Adipose tissue (tissue), 3 donors: Measurements from ENCODE around the gene CYP3A5. TPM values are rescaled to one million over a fixed set of nuclear protein-coding genes. Genes with fewer than 3 reads are reported as not detected.
"Not testable (repeated sequence)": the region's sequence is repeated elsewhere in the genome, so short reads cannot be mapped to it uniquely, and the experiment has no call there.

Experiments used
- H3K27ac ChIP-seq: one replicate; pipeline ENCODE4 v1.5.1; 2013; ENCODE audit warnings: low read depth, low read length
- WGBS, 3 donors: extraction: QIAGEN DNeasy Blood & Tissue Kit; methylation state at CpG; one replicate each; pipeline ENCODE4 v1.1.7; 2013; 5-methylcytosine and 5-hydroxymethylcytosine counted together
- polyA plus RNA-seq, 3 donors: library from polyadenylated mRNA; stranded (reverse); fragments of 200-250 nt; gene quantifications; one replicate each; pipeline ENCODE4 v1.2.3, GENCODE V29; 2013
- donor health status: healthy with polysubstance abuse.
- donor health status: Bipolar disorder and iron deficiency.
- donor health status: healthy.

CYP3A5 gene
- polyA plus RNA-seq, 3 donors = 9.8 to 10.4 TPM; not detected in 1

GRCh38 chr7:99651290-99651689, 28.5 kb downstream of the CYP3A5 start:
- 91 to 96% (median 91%) methylated on average over 2 of the region's 2 CpGs for WGBS, 3 donors
- no peak overlapping the region for H3K27ac ChIP-seq

- WGBS, 3 donors = 90 to 95% (median 91%) methylated on average over 2 of the region's 2 CpGs
- H3K27ac ChIP-seq = no peak overlapping the region
Observed at GRCh38 chr7:99648843-99649242, 31.0 kb downstream of the CYP3A5 start.

GRCh38 chr7:99645590-99645989, 34.2 kb downstream of the CYP3A5 start:
- WGBS, 3 donors = 94 to 100% (median 98%) methylated on average over 1 of the region's 1 CpG
- no peak overlapping the region for H3K27ac ChIP-seq

- no peak overlapping the region for H3K27ac ChIP-seq
- 96 to 98% (median 97%) methylated on average over 3 of the region's 3 CpGs for whole genome bisulfite sequencing, 3 donors
Observed at GRCh38 chr7:99644431-99644830, 35.4 kb downstream of the CYP3A5 start.

GRCh38 chr7:99643464-99643863, 36.3 kb downstream of the CYP3A5 start:
- 89 to 90% (median 90%) methylated on average over 2 of the region's 2 CpGs for WGBS, 3 donors
- H3K27ac ChIP-seq = no peak overlapping the region

GRCh38 chr7:99642027-99642426, 37.8 kb downstream of the CYP3A5 start:
- H3K27ac ChIP-seq = no peak overlapping the region
- 63 to 100% (median 82%) methylated on average over 1 of the region's 1 CpG for WGBS, 3 donors

- H3K27ac ChIP-seq = no peak overlapping the region
Observed at GRCh38 chr7:99639267-99639666, 40.5 kb downstream of the CYP3A5 start.

- 95 to 96% (median 95%) methylated on average over 23 of the region's 23 CpGs for WGBS, 3 donors
- H3K27ac ChIP-seq = no peak overlapping the region
Observed at GRCh38 chr7:99638731-99639130, 41.1 kb downstream of the CYP3A5 start.

GRCh38 chr7:99637414-99637813, 42.4 kb downstream of the CYP3A5 start:
- not testable (repeated sequence) for H3K27ac ChIP-seq
- WGBS, 3 donors = 48 to 73% (median 49%) methylated on average over 2 of the region's 2 CpGs

GRCh38 chr7:99631295-99632109, 48.3 kb downstream of the CYP3A5 start:
- 41 to 53% (median 51%) methylated on average over 9 of the region's 9 CpGs for WGBS, 3 donors
- no peak overlapping the region for H3K27ac ChIP-seq

- WGBS, 3 donors = 89 to 96% (median 96%) methylated on average over 20 of the region's 20 CpGs
- H3K27ac ChIP-seq = no peak overlapping the region
Observed at GRCh38 chr7:99629643-99630042, 50.2 kb downstream of the CYP3A5 start.

- WGBS, 3 donors = 82 to 84% (median 83%) methylated on average over 14 of the region's 14 CpGs
- H3K27ac ChIP-seq = no peak overlapping the region
Observed at GRCh38 chr7:99628471-99629465, 51.0 kb downstream of the CYP3A5 start.

GRCh38 chr7:99627513-99627912, 52.3 kb downstream of the CYP3A5 start:
- H3K27ac ChIP-seq = no peak overlapping the region
- WGBS, 3 donors = 95 to 97% (median 96%) methylated on average over 11 of the region's 11 CpGs

- no peak overlapping the region for H3K27ac ChIP-seq
- 77 to 95% (median 85%) methylated on average over 1 of the region's 1 CpG for WGBS, 3 donors
Observed at GRCh38 chr7:99626661-99627060, 53.1 kb downstream of the CYP3A5 start.

- H3K27ac ChIP-seq = no peak overlapping the region
- 93 to 98% (median 97%) methylated on average over 4 of the region's 4 CpGs for WGBS, 3 donors
Observed at GRCh38 chr7:99625961-99626360, 53.8 kb downstream of the CYP3A5 start.

- H3K27ac ChIP-seq = no peak overlapping the region
- 77 to 89% (median 78%) methylated on average over 5 of the region's 5 CpGs for whole genome bisulfite sequencing, 3 donors
Observed at GRCh38 chr7:99625321-99625720, 54.5 kb downstream of the CYP3A5 start.

- H3K27ac ChIP-seq = no peak overlapping the region
- 63 to 85% (median 77%) methylated on average over 16 of the region's 16 CpGs for WGBS, 3 donors
Observed at GRCh38 chr7:99624484-99624883, 55.3 kb downstream of the CYP3A5 start.

- H3K27ac ChIP-seq = no peak overlapping the region
- WGBS, 3 donors = 84 to 88% (median 86%) methylated on average over 9 of the region's 9 CpGs
Observed at GRCh38 chr7:99623702-99624447, 55.9 kb downstream of the CYP3A5 start.
